ENCODE data around the gene CLCN3.

CLCN3 gene

DNA sequence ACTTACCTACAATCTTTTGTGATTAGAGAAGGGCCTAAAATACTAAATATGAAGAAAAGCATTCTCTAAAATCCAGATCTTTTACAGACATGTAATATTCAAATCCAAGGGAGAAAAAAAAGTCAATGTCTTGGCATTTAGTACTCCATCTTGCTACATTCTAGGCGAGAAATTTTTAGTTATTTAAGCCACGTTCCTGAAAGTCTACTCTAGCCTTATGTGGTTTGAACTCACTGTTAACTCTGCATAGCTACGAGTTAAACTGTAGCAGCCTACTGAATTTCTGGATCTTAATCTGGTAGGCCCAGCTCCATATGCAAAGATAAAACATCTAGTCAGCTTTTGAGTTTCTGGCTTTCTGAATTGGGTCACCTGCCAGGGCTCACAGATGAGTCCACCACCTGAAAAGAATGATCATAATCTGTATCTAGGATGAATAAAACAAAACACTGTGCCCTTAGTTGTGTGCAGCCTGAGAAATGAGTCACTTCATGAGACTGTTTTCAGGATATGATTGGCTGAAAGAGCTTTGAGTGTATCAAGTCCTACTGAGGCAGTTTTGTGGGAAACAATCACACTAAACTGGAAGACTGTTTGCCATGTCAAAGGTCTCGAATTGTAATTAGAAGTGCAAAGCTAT lies 4.8 kb upstream of the CLCN3 start:
- DNase-seq: peak; percentile 50
- no peaks in the 10 kb centered on the region for H3K27me3 ChIP-seq (replicated peaks)
- H3K27ac ChIP-seq: peak overlapping the region; percentile 8
- H3K36me3 ChIP-seq (replicated peaks): no peaks in the 10 kb centered on the region
- no peak overlapping the region for H3K4me3 ChIP-seq (ENCODE audit: low read depth, low read length)
- in situ Hi-C loops (cut with HindIII; ENCODE audit: low pct_ligation_motif_present, low sequenced_read_pairs): no loop called here
- no peak for TF ChIP-seq CTCF (IDR thresholded peaks at IDR 0.05; ENCODE audit: low read depth, low read length, missing control alignments)

DNA sequence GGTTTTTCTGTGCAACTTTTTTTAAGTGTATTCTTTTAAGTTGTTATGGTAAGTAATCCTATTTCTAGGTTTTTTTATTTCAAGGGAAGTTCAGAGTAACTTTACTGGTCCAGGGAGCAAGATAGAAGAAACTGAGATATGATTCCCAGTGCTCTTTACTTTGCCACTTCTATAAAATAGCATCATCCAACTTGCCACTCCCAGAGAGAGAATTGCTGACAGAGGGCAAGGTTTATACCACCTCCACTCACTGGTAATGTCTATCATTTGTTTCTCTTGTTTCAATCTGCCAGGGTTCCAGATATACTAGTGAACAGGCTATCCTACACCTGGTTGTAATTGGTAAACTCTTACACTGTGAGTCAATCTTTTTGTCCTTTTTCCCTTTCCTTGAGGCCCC lies 3.5 kb upstream of the CLCN3 start:
- no peaks in the 10 kb centered on the region for H3K27me3 ChIP-seq (replicated peaks)
- in situ Hi-C loops (cut with HindIII; ENCODE audit: low pct_ligation_motif_present, low sequenced_read_pairs): no loop called here

GRCh38 chr4:169617306-169617705 lies 3.1 kb upstream of the CLCN3 start:
- Histone ChIP-seq H3K27ac (no peak overlapping the region), H3K36me3 (replicated peaks) (no peaks in the 10 kb centered on the region), H3K27me3 (replicated peaks) (no peaks in the 10 kb centered on the region), H3K4me3 (ENCODE audit: low read depth, low read length) (no peak overlapping the region)
- TF ChIP-seq CTCF (IDR thresholded peaks at IDR 0.05; ENCODE audit: low read depth, low read length, missing control alignments): no peak
- in situ Hi-C loops (cut with HindIII; ENCODE audit: low pct_ligation_motif_present, low sequenced_read_pairs): no loop called here
- no peak for DNase-seq

More for the DNA sequence above, 3.5 kb upstream of the CLCN3 start:
- no peaks in the 10 kb centered on the region for H3K36me3 ChIP-seq (replicated peaks)
- TF ChIP-seq CTCF (IDR thresholded peaks at IDR 0.05; ENCODE audit: low read depth, low read length, missing control alignments): no peak
- no peak overlapping the region for H3K27ac ChIP-seq
- DNase-seq: no peak
- no peak overlapping the region for H3K4me3 ChIP-seq (ENCODE audit: low read depth, low read length)

DNA sequence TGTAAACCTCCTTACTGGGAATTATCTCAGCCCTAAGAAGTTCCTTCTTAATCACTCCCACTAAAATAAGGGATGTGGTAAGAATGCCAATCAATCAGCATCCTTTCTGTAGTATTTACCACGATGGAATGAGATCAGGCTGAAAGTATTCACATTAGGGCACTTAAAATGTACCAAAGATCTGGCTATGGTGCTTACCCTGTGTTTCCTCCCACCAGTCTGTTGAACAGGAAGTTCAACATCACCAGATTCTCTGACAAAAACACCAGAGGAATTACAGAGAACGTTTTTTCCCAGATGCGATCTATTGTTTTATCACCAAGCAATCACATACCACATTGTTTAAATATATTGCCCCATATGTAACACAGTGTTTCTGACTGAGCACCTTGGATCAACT lies 2.1 kb upstream of the CLCN3 start:
- no peak for TF ChIP-seq CTCF (IDR thresholded peaks at IDR 0.05; ENCODE audit: low read depth, low read length, missing control alignments)
- H3K27me3 ChIP-seq (replicated peaks): no peaks in the 10 kb centered on the region
- no peaks in the 10 kb centered on the region for H3K36me3 ChIP-seq (replicated peaks)
- DNase-seq: no peak
- no peak overlapping the region for H3K4me3 ChIP-seq (ENCODE audit: low read depth, low read length)
- H3K27ac ChIP-seq: no peak overlapping the region
- in situ Hi-C loops (cut with HindIII; ENCODE audit: low pct_ligation_motif_present, low sequenced_read_pairs): no loop called here

DNA sequence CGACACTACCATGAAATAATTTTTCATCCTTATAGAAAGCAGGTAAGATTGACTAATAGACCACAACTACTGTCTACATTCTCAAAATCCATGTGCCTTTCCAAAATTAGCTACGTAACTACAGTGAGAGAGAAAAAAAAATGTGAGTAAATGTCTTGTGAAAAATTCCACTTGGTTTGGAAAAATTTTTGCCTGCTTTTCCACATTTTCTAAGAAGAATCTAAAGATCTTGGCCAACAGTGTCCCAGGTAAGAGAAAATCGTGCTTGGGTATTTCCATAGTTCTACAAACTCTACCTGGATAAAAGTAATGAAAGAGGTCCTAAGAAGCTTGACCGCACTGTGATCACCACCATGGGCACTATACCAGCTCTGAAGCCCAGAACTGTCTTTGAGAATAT lies 1.4 kb upstream of the CLCN3 start:
- Histone ChIP-seq H3K36me3 (replicated peaks) (no peaks in the 10 kb centered on the region), H3K4me3 (ENCODE audit: low read depth, low read length) (no peak overlapping the region), H3K27me3 (replicated peaks) (no peaks in the 10 kb centered on the region), H3K27ac (peak overlapping the region; percentile 95)
- in situ Hi-C loops (cut with HindIII; ENCODE audit: low pct_ligation_motif_present, low sequenced_read_pairs): no loop called here
- no peak for TF ChIP-seq CTCF (IDR thresholded peaks at IDR 0.05; ENCODE audit: low read depth, low read length, missing control alignments)
- DNase-seq: no peak

GRCh38 chr4:169619518-169619957 lies 840 bp upstream of the CLCN3 start:
- DNase-seq: peak; percentile 72
- peak; percentile 77 for TF ChIP-seq CTCF (IDR thresholded peaks at IDR 0.05; ENCODE audit: low read depth, low read length, missing control alignments)
- Histone ChIP-seq H3K27me3 (replicated peaks) (no peaks in the 10 kb centered on the region), H3K27ac (peak overlapping the region; percentile 95), H3K4me3 (ENCODE audit: low read depth, low read length) (peak overlapping the region; percentile 88), H3K36me3 (replicated peaks) (no peaks in the 10 kb centered on the region)
- in situ Hi-C loops (cut with HindIII; ENCODE audit: low pct_ligation_motif_present, low sequenced_read_pairs): no loop called here
